GM12872 (cell line): ENCODE data around the gene IFNB1.

Experiments
- CTCF ChIP-seq: IDR thresholded peaks from 3 replicates; pipeline ENCODE4 v1.5.1; 2011; ENCODE audit warnings: low read depth, mild to moderate bottlenecking, low read length, moderate library complexity; ENCODE audit not compliant: insufficient read depth

The IFNB1 gene

GRCh38 chr9:21084242-21084850 is 6.6 kb upstream of the IFNB1 start:
- no peak for TF ChIP-seq CTCF

GRCh38 chr9:21082671-21083070 is 4.9 kb upstream of the IFNB1 start:
- no peak for TF ChIP-seq CTCF

GRCh38 chr9:21081999-21082398 is 4.3 kb upstream of the IFNB1 start:
- no peak for TF ChIP-seq CTCF

- no peak for TF ChIP-seq CTCF
Observed at GRCh38 chr9:21081451-21081850, 3.7 kb upstream of the IFNB1 start.

GRCh38 chr9:21080793-21081192 is 3.1 kb upstream of the IFNB1 start:
- no peak for TF ChIP-seq CTCF

GRCh38 chr9:21078702-21079101 is 960 bp upstream of the IFNB1 start:
- TF ChIP-seq CTCF = peak; percentile 18; the same call in 1 of the 3 replicates

GRCh38 chr9:21075484-21075883 is 2.3 kb downstream of the IFNB1 start:
- TF ChIP-seq CTCF = no peak
